Prostate gland (tissue), 2 donors: ENCODE data around the gene KCTD21. TPM values are rescaled to one million over a fixed set of nuclear protein-coding genes. Genes with fewer than 3 reads are reported as not detected.

Experiments
- DNase-seq: peaks from one replicate; pipeline ENCODE4 v3.0.0-alpha.2; 2019; ENCODE audit warnings: low spot score
- H3K27ac ChIP-seq, 2 donors: fragments of 200-600 bp; sonication (generic); 2 replicates each; pipeline ENCODE4 v1.5.1; 2017 to 2019
- H3K27me3 ChIP-seq: fragments of 200-600 bp; sonication (generic); replicated peaks from 2 replicates; pipeline ENCODE4 v1.5.1; 2019; ENCODE audit not compliant: insufficient read depth
- H3K36me3 ChIP-seq, 2 donors: fragments of 200-600 bp; sonication (generic); 1 replicate in 1 of 2; 2 replicates in 1 of 2; pipeline versions ENCODE4 v1.5.1 to v1.8.1; 2017 to 2019
- H3K4me1 ChIP-seq: fragments of 200-600 bp; sonication (generic); replicated peaks from 2 replicates; pipeline ENCODE4 v1.5.1; 2019
- H3K4me3 ChIP-seq, 2 donors: fragments of 200-600 bp; sonication (generic); 2 replicates each; pipeline ENCODE4 v1.5.1; 2017 to 2019
- H3K9me3 ChIP-seq: fragments of 200-600 bp; sonication (generic); 2 replicates; pipeline ENCODE4 v1.5.1; 2017
- CTCF ChIP-seq, 4 experiments: fragments of 200-600 bp in 2 of 4; fragments of 450-650 bp in 2 of 4; sonication (generic) in 2 of 4; IDR thresholded peaks; 1 replicate in 3 of 4; 2 replicates in 1 of 4; pipeline ENCODE4 v1.5.1; 2016 to 2019; ENCODE audit warnings: antibody characterized with exemption in 4 of 4, mild to moderate bottlenecking in 2 of 4, moderate library complexity in 2 of 4
- POLR2A ChIP-seq: fragments of 450-650 bp; IDR thresholded peaks from one replicate; pipeline ENCODE4 v1.6.1; 2016; ENCODE audit warnings: antibody characterized with exemption, mild to moderate bottlenecking
- POLR2AphosphoS5 ChIP-seq: sonication (generic); formaldehyde crosslinking; IDR thresholded peaks from one replicate; pipeline ENCODE4 v1.6.1; 2017; ENCODE audit warnings: antibody characterized with exemption
- WGBS: methylation state at CpG from one replicate; pipeline ENCODE4 v1.1.5; 2018; 5-methylcytosine and 5-hydroxymethylcytosine counted together
- intact Hi-C: fragments of 100-400 bp; cut with DNase I; formaldehyde crosslinking; loops from one replicate; pipeline ENCODE4 v1.14.2; 2022
- total RNA-seq, 2 donors: library from RNA; depleted of rRNA; stranded (reverse); fragments of >200 nt; gene quantifications; one replicate each; pipeline ENCODE4 v1.1.0, GENCODE V29; 2016

KCTD21 gene
- total RNA-seq, 2 donors from 2014 or later: 7.3 to 12.2 TPM

DNA sequence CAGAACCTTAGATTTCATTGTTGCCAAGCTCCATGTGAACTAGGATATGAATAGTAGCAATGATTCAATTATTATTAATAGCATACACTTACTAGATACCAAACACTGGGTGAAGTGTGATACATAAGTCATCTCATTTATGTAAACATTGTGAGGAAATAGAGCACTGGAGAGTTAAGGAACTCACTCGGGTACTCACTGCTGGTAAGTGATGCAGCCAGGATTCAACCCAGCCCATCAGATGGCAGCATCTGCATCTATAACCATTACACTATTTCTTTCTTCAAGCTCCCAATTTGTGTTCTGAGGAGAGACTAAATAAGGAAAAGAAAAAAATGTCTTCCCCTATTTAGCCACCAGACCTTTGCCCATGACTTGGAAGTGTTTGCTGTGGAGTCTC, 38.8 kb downstream of the KCTD21 start:
- Histone ChIP-seq H3K9me3 (no peaks in the 10 kb centered on the region), H3K27ac (no peak overlapping the region), H3K36me3 (no peaks in the 10 kb centered on the region), H3K27me3 (no peaks in the 10 kb centered on the region), H3K4me3 (no peak overlapping the region), H3K4me1 (no peaks in the 10 kb centered on the region)
- intact Hi-C loops: loop anchor here (5.0 kb wide), 1 partner anchor 273 kb away; no protein-coding TSS in a partner anchor
- 37% methylated on average over 1 of the region's 1 CpG for WGBS
- TF ChIP-seq CTCF (IDR thresholded peaks at IDR 0.05) (peak in 1 of 4 experiments; percentile 17), POLR2A (no peak), POLR2AphosphoS5 (no peak)
- no peak for DNase-seq

GRCh38 chr11:78147807-78148206, 40.6 kb downstream of the KCTD21 start:
- DNase-seq: no peak
- 65% methylated on average over 2 of the region's 2 CpGs for WGBS
- TF ChIP-seq POLR2A: no peak
- no peak for TF ChIP-seq CTCF (IDR thresholded peaks at IDR 0.05)
- TF ChIP-seq POLR2AphosphoS5: no peak
- Histone ChIP-seq H3K27me3 (no peaks in the 10 kb centered on the region), H3K9me3 (no peaks in the 10 kb centered on the region), H3K4me1 (no peaks in the 10 kb centered on the region), H3K27ac (no peak overlapping the region), H3K36me3 (no peaks in the 10 kb centered on the region), H3K4me3 (no peak overlapping the region)
- intact Hi-C loops: no loop called here

- WGBS: 97% methylated on average over 1 of the region's 1 CpG
These were observed 42.9 kb downstream of the KCTD21 start for GRCh38 chr11:78145511-78146025.

GRCh38 chr11:78140392-78141077, 47.9 kb downstream of the KCTD21 start:
- no peak for DNase-seq
- Histone ChIP-seq H3K27me3 (no peaks in the 10 kb centered on the region), H3K27ac (no peak overlapping the region), H3K4me3 (peak overlapping the region; percentile 50 to 75), H3K36me3 (no peaks in the 10 kb centered on the region), H3K9me3 (no peaks in the 10 kb centered on the region), H3K4me1 (peaks cover 4% of the 10 kb centered on the region)
- TF ChIP-seq POLR2A (no peak), POLR2AphosphoS5 (no peak)
- intact Hi-C loops: loop anchor here (5.0 kb wide), 1 partner anchor 427 kb away; no protein-coding TSS in a partner anchor
- 61% methylated on average over 17 of the region's 17 CpGs for WGBS

More at GRCh38 chr11:78145511-78146025, 42.9 kb downstream of the KCTD21 start:
- Histone ChIP-seq H3K4me3 (no peak overlapping the region), H3K27ac (no peak overlapping the region), H3K9me3 (no peaks in the 10 kb centered on the region), H3K4me1 (no peaks in the 10 kb centered on the region), H3K36me3 (no peaks in the 10 kb centered on the region), H3K27me3 (no peaks in the 10 kb centered on the region)
- intact Hi-C loops: no loop called here
- DNase-seq: no peak
- no peak for TF ChIP-seq POLR2AphosphoS5
- TF ChIP-seq CTCF (IDR thresholded peaks at IDR 0.05): no peak
- no peak for TF ChIP-seq POLR2A

- Histone ChIP-seq H3K27me3 (no peaks in the 10 kb centered on the region), H3K27ac (peak within 1 kb of the TSS; percentile 59 to 70), H3K9me3 (no peaks in the 10 kb centered on the region), H3K4me3 (peak within 1 kb of the TSS; percentile 50 to 75), H3K36me3 (no peaks in the 10 kb centered on the region), H3K4me1 (peaks cover 4% of the 10 kb centered on the region)
- DNase-seq: peak; percentile 88
- intact Hi-C loops: loop anchor here (5.0 kb wide), 1 partner anchor 428 kb away; no protein-coding TSS in a partner anchor
- TF ChIP-seq CTCF (IDR thresholded peaks at IDR 0.05) (no peak), POLR2AphosphoS5 (peak; percentile 96), POLR2A (peak; percentile 57)
- 2% methylated on average over 52 of the region's 52 CpGs for WGBS
These were observed 48.7 kb downstream of the KCTD21 start, which contains the start of gene ALG8 for GRCh38 chr11:78139422-78140391. Gene ALG8 (minus strand): TSS chr11:78139626. CDS start chr11:78139588, 38 bp downstream.
